A549 (cell line): ENCODE results near the gene ETV3. TPM values are rescaled to one million over a fixed set of nuclear protein-coding genes. Genes with fewer than 3 reads are reported as not detected.

Experiments
- ATAC-seq, 2 experiments: fragments of 200-7000 bp in 1 of 2; fragments of >200 bp in 1 of 2; cut with Nextera tagmentation in 1 of 2; cut with Tn5 transposase in 1 of 2; 3 replicates each; pipeline versions ENCODE4 v1.8.0 to v1.9.1; 2018 to 2020; ENCODE audit warnings: mild to moderate bottlenecking in 1 of 2, moderate library complexity in 1 of 2
- CTCF ChIA-PET: fragments of 300-600 bp; sonication (Branson Sonifier 250); formaldehyde crosslinking; extraction: SDS; loops from one replicate; lab custom pipeline; 2021; ENCODE audit warnings: antibody characterized with exemption, inconsistent platforms; lab: Yijun Ruan, JAX
- POLR2A ChIA-PET: fragments of 350-600 bp; formaldehyde crosslinking; extraction: SDS; loops from one replicate; lab custom pipeline; 2021; ENCODE audit warnings: antibody characterized with exemption, inconsistent platforms; lab: Yijun Ruan, JAX
- DNase-seq, 2 experiments: peaks; one replicate each; pipeline versions ENCODE4 v3.0.0 to v3.0.0-alpha.2; 2011 to 2016; ENCODE audit warnings: low read depth in 1 of 2, low spot score in 1 of 2
- FAIRE-seq: peaks from 2 replicates; lab custom pipeline; 2011; peaks lifted over from hg19 to GRCh38; lab: Jason Lieb, UNC
- H3K27ac ChIP-seq, 2 experiments: fragments of >200 bp; sonication (Bioruptor Twin); formaldehyde crosslinking; 3 replicates each; pipeline ENCODE4 v1.5.1; 2016 to 2017
- H3K4me1 ChIP-seq: fragments of >200 bp; sonication (Bioruptor Twin); formaldehyde crosslinking; 3 replicates; pipeline ENCODE4 v1.6.1; 2016
- H3K4me2 ChIP-seq: fragments of >200 bp; sonication (Bioruptor Twin); formaldehyde crosslinking; 3 replicates; pipeline ENCODE4 v1.6.1; 2016
- H3K4me3 ChIP-seq: fragments of >200 bp; sonication (Bioruptor Twin); formaldehyde crosslinking; 3 replicates; pipeline ENCODE4 v1.5.1; 2016
- H3K9me3 ChIP-seq: fragments of >200 bp; sonication (Bioruptor Twin); formaldehyde crosslinking; 3 replicates; pipeline ENCODE4 v1.6.1; 2016
- ATOH8 ChIP-seq: fragments of 250-450 bp; sonication (Bioruptor Pico); IDR thresholded peaks from 2 replicates; pipeline ENCODE4 v1.5.0; 2020; ENCODE audit warnings: low read depth, mild to moderate bottlenecking, moderate library complexity
- E2F6 ChIP-seq: IDR thresholded peaks from 2 replicates; pipeline ENCODE4 v1.6.1; 2012; ENCODE audit warnings: low read depth, borderline replicate concordance
- EP300 ChIP-seq, 2 experiments: fragments of >200 bp; sonication (Bioruptor Twin); formaldehyde crosslinking; IDR thresholded peaks; 2 replicates in 1 of 2; 3 replicates in 1 of 2; pipeline ENCODE4 v1.6.1; 2016 to 2017
- ESRRA ChIP-seq: fragments of 150-350 bp; IDR thresholded peaks from 2 replicates; pipeline ENCODE4 v1.6.1; 2014; ENCODE audit warnings: mild to moderate bottlenecking, low read length, borderline replicate concordance
- HOXB13 ChIP-seq: fragments of 250-450 bp; sonication (Bioruptor Pico); IDR thresholded peaks from 2 replicates; pipeline ENCODE4 v1.5.0; 2020; ENCODE audit warnings: low read depth, mild to moderate bottlenecking, moderate library complexity
- JUN ChIP-seq, 2 experiments: fragments of >200 bp; sonication (Bioruptor Twin); formaldehyde crosslinking; IDR thresholded peaks; 2 replicates in 1 of 2; 3 replicates in 1 of 2; pipeline ENCODE4 v1.6.1; 2016 to 2017
- MAZ ChIP-seq: fragments of 150-350 bp; IDR thresholded peaks from 2 replicates; pipeline ENCODE4 v1.6.1; 2014; ENCODE audit warnings: antibody characterized with exemption, low read depth, low read length, borderline replicate concordance
- PBX3 ChIP-seq: IDR thresholded peaks from 2 replicates; pipeline ENCODE4 v1.6.1; 2012
- REST ChIP-seq: fragments of 200-600 bp; sonication (generic); IDR thresholded peaks from 2 replicates; pipeline ENCODE4 v1.6.1; 2016; ENCODE audit warnings: antibody characterized with exemption, mild to moderate bottlenecking, moderate library complexity
- ZNF302 ChIP-seq: fragments of 250-450 bp; sonication (Bioruptor Pico); IDR thresholded peaks from 2 replicates; pipeline ENCODE4 v1.9.0; 2021; ENCODE audit warnings: inconsistent platforms, mild to moderate bottlenecking, moderate library complexity
- WGBS: methylation state at CpG from one replicate; pipeline ENCODE4 v1.1.6; 2017; ENCODE audit errors: missing lambda C conversion rate; 5-methylcytosine and 5-hydroxymethylcytosine counted together
- polyA plus RNA-seq, 4 experiments: library from polyadenylated mRNA; depleted of rRNA in 3 of 4; stranded (reverse); fragments of >200 nt; fragmentation: RNase III in 1 of 4; extraction: RNeasy Plus Mini Kit Qiagen cat#74134 plus additional on column Dnase treatment in 1 of 4; gene quantifications; 2 replicates in 3 of 4; 3 replicates in 1 of 4; pipeline ENCODE4 v1.2.3, GENCODE V29; 2011 to 2017

Gene ETV3
- polyA plus RNA-seq, 2 of the 4 experiments (the other 2 are of a cell fraction): 11.1 to 14.5 TPM

GRCh38 chr1:157115851-157116736 lies 22.1 kb downstream of the ETV3 start:
- H3K27ac ChIP-seq: no peak overlapping the region
- H3K9me3 ChIP-seq: no peaks in the 10 kb centered on the region
- WGBS: 64% methylated on average over 16 of the region's 16 CpGs
- ATAC-seq (no peak), DNase-seq (no peak), FAIRE-seq (no peak)
- ChIA-PET POLR2A (no interaction called here), CTCF (interaction anchor here (0.5 to 9.8 kb wide), 5 partner anchors 10 to 39 kb away, joined by 3 to 79 read pairs (median 5); no protein-coding TSS in a partner anchor)
- H3K4me2 ChIP-seq: no peak overlapping the region
- no peaks in the 10 kb centered on the region for H3K4me1 ChIP-seq
- no peak overlapping the region for H3K4me3 ChIP-seq
- TF ChIP-seq PBX3 (no peak), JUN (IDR thresholded peaks at IDR 0.05) (no peak), REST (no peak), MAZ (no peak), ZNF302 (CRISPR knock-in tag) (no peak), HOXB13 (CRISPR knock-in tag) (no peak), ESRRA (no peak)

GRCh38 chr1:157115429-157115838 lies 22.8 kb downstream of the ETV3 start:
- CTCF ChIA-PET: interaction anchor here (1.3 to 9.8 kb wide), 4 partner anchors 10 to 40 kb away, joined by 4 to 79 read pairs (median 8); no protein-coding TSS in a partner anchor
- Histone ChIP-seq H3K27ac (no peak overlapping the region), H3K9me3 (no peaks in the 10 kb centered on the region), H3K4me3 (no peak overlapping the region), H3K4me1 (no peaks in the 10 kb centered on the region), H3K4me2 (no peak overlapping the region)
- ATAC-seq: no peak
- FAIRE-seq: no peak
- POLR2A ChIA-PET: no interaction called here
- DNase-seq: no peak
- no peak for TF ChIP-seq EP300 (IDR thresholded peaks at IDR 0.05)
- WGBS: 58% methylated on average over 3 of the region's 3 CpGs

- WGBS: 67% methylated on average over 18 of the region's 18 CpGs
- Histone ChIP-seq H3K4me3 (no peak overlapping the region), H3K27ac (no peak overlapping the region), H3K4me1 (no peaks in the 10 kb centered on the region), H3K9me3 (no peaks in the 10 kb centered on the region), H3K4me2 (no peak overlapping the region)
- ChIA-PET POLR2A (no interaction called here), CTCF (interaction anchor here (1.3 to 9.8 kb wide), 6 partner anchors 9 to 110 kb away, joined by 3 to 79 read pairs (median 4); no protein-coding TSS in a partner anchor)
- DNase-seq (no peak), ATAC-seq (no peak), FAIRE-seq (no peak)
- TF ChIP-seq MAZ (no peak), REST (no peak), ATOH8 (CRISPR knock-in tag) (no peak), E2F6 (no peak)
Observed at GRCh38 chr1:157114183-157115121, 23.7 kb downstream of the ETV3 start.
